GM12892 (cell line): ENCODE data around the gene TTC39A.
"Not testable (repeated sequence)": the region's sequence is repeated elsewhere in the genome, so short reads cannot be mapped to it uniquely, and the experiment has no call there.

Experiments
- DNase-seq: peaks from one replicate; pipeline ENCODE4 v3.0.0; 2011; ENCODE audit not compliant: insufficient read length
- FAIRE-seq: peaks from 2 replicates; lab custom pipeline; 2011; peaks lifted over from hg19 to GRCh38; lab: Jason Lieb, UNC
- POLR2A ChIP-seq: IDR thresholded peaks from 2 replicates; pipeline ENCODE4 v1.6.1; 2011; ENCODE audit warnings: low read depth, low read length, control low read depth
- POLR2AphosphoS5 ChIP-seq: IDR thresholded peaks from 2 replicates; pipeline ENCODE4 v1.6.1; 2011; ENCODE audit warnings: low read depth, low read length, control low read depth
- TAF1 ChIP-seq: IDR thresholded peaks from 2 replicates; pipeline ENCODE4 v1.6.1; 2011; ENCODE audit warnings: low read depth, mild to moderate bottlenecking, control low read depth, low read length, borderline replicate concordance

The TTC39A gene

DNA sequence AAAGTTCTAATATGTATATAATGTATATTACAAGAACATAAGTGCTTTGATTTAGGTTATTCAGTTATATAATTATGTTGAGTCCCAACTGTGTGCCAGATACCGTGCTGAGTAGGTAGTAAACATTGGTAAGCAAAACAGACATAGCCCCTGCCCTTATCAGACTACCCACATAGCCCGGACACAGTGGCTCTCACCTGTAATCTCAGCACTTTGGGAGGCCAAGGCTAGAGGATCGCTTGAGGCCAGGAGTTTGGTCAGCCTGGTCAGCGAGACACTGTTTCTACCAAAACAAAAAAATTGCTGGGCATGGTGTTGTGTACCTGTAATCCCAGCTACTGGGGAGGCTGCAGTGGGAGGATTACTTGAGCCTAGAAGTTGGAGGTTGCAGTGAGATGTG, 63.6 kb downstream of the TTC39A start:
- no peak for TF ChIP-seq POLR2A
- TF ChIP-seq TAF1: no peak
- TF ChIP-seq POLR2AphosphoS5: no peak
- no peak for FAIRE-seq

DNA sequence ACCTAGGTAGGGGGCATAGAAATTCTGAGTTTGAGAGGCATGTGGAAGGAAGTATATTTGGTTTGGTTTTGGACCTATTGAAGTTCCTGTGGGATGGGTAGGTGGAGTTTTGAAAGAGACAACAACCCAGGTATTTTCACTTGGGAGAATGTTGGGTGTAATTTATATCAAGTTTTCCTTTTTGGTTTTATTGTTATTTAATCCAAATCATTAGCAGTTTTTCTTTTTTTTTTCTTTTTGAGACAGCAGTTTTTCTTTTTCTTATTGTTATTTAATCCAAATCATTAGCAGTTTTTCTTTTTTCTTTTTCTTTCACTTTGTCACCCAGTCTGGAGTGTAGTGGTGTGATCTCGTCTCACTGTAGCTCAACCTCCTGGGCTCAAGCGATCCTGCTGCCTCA, 64.2 kb downstream of the TTC39A start:
- TF ChIP-seq TAF1: no peak
- TF ChIP-seq POLR2A: no peak
- no peak for TF ChIP-seq POLR2AphosphoS5
- FAIRE-seq: no peak

More for the DNA sequence above, 63.6 kb downstream of the TTC39A start:
- no peak for DNase-seq

DNA sequence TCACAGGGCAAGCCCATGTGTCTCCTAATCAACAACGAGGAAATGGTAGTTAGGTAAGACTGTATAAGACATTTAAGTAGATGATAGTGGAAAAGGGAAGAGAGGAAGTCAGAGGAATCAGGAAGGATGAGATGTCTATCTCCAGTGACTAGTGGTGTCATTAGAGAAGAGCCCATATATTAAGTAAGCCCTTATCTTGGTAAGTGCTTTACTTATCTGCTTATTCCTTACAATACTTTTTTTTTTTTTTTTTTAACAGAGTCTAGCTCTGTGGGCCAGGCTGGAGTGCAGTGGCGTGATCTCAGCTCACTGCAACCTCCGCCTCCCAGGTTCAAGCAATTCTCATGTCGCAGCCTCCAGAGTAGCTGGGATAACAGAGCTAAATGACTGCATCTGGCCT, 64.7 kb downstream of the TTC39A start:
- no peak for DNase-seq
- TF ChIP-seq TAF1 (no peak), POLR2AphosphoS5 (no peak), POLR2A (no peak)
- FAIRE-seq: no peak

More for the DNA sequence above, 64.2 kb downstream of the TTC39A start:
- DNase-seq: no peak

DNA sequence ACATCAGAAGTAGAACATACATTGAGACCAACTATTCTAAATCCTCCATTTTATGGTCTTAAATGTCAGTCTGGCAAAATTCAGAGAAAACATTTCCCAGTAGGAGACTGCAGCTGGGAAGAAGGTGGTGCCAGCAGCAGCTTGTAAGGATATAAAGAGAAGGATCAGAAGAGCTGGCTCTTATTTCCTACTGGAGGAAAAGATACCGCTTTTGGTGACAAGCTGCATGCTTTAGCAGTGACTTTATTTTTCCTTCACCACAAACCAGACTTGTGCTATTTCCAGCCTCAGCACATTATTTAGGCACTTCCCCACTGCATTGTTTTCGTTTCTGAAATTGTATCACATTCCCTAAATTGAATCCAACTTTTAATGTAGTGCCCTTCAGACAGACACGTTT, 65.9 kb downstream of the TTC39A start:
- DNase-seq (no peak), FAIRE-seq (no peak)
- TF ChIP-seq POLR2A (no peak), POLR2AphosphoS5 (no peak), TAF1 (no peak)

DNA sequence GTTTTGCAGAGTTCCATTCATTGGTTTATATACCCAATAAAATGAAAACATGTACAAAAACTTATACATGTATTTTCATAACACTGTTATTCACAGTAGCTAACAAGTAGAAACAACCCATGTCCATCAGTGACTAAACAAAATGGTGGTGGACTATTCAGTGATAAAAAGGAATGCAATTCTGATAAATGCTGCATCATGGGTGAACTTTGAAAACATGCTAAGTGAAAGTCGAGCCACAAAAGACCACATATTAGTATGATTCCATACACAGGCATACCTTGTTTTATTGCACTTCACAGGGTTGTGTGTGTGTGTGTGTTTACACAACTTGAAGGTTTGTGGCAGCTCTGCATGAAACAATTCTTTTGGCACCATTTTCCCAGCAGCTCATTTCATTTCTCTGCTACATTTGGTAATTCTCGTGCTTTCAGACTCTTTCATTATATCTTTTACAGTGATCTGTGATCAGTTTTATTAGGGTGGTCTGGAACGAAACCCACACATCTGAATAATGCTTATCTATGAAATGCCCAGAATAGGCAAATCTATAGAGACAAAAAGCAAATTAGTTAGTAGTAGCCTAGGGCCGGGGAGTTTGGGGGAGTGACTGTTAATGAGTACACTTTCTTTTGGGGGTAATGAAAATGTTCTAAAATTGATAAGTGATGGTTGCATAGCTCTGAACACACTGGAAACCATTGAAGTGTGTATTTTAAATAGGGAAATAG, 67.0 kb downstream of the TTC39A start:
- FAIRE-seq: no peak
- DNase-seq: no peak
- TF ChIP-seq TAF1 (no peak), POLR2A (no peak), POLR2AphosphoS5 (no peak)

DNA sequence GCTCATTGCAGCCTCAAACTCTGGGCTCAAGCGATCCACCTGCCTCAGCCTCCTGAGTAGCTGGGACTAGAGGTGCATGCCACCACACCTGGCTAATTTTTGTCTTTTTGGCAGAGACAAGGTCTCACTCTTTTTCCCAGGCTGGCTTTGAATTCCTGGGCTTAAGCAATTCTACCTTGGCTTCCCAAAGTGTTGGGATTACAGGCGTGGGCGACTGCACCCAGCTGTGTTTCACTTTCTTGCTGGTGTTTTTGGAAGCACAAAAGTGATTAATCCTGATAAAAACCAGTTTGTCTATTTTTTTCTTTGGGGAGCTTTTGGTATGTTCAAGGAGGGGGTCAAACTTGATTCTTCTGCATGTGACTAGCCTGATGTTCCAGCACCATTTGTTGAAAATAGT, 75.0 kb downstream of the TTC39A start:
- no peak for TF ChIP-seq POLR2A
- no peak for TF ChIP-seq TAF1
- no peak for TF ChIP-seq POLR2AphosphoS5
- DNase-seq: no peak
- no peak for FAIRE-seq

DNA sequence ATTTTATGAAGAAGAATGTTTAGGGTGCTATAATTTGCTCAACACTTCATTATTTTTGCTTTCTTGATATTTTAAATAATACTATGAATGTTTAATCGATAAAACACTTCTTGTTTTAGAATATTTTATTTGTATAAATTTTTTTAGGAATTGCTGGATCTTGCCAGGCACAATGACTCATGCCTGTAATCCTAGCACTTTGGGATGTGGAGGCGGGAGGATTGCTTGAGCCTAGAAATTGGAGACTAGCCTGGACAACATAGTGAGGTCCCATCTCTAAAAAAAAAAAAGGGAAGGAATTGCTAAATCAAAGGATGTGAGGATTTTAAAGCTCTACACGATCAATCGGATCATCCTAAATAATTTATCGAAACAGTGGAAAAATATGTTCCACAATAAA, 76.7 kb downstream of the TTC39A start:
- FAIRE-seq (no peak), DNase-seq (no peak)
- TF ChIP-seq POLR2AphosphoS5 (no peak), TAF1 (no peak), POLR2A (no peak)

DNA sequence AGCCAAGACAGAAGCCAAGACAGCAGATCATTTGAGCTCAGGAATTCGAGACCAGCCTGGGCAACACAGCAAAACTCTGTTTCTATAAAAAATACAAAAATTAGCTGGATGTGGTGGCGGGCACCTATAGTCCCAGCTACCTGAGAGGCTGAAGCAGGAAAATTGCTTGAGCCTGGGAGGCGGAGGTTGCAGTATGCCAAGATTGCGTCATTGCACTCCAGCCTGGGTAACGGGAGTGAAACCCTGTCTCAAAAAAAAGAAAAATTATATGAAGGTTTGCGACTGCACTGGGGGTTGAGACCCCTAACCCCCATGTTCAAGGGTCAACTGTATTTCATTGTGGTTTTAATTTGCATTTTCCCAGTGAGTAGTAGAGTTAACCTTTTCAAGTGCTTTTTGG, 78.0 kb downstream of the TTC39A start:
- FAIRE-seq (no peak), DNase-seq (no peak)
- no peak for TF ChIP-seq POLR2AphosphoS5
- no peak for TF ChIP-seq POLR2A
- no peak for TF ChIP-seq TAF1

DNA sequence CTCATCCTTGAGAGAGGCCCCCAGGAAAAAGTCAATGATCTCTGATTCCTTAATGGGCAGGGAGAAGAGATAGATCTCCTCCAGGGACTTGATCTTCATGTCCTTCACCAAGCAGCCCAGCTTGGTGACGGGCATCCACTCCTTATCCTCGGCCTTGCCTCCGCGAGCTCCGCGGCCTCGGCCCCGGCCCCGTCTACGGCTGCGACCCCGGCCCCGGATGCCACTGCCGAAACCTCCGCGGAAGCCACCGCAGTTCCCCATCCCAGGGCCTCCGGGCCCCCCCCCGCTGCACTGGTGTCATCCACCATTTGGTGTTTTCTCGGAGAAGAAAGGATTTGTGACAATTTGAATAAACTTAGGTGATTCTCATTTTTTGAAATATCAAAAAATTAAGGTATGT, 79.2 kb downstream of the TTC39A start:
- not testable (repeated sequence) for DNase-seq, FAIRE-seq

DNA sequence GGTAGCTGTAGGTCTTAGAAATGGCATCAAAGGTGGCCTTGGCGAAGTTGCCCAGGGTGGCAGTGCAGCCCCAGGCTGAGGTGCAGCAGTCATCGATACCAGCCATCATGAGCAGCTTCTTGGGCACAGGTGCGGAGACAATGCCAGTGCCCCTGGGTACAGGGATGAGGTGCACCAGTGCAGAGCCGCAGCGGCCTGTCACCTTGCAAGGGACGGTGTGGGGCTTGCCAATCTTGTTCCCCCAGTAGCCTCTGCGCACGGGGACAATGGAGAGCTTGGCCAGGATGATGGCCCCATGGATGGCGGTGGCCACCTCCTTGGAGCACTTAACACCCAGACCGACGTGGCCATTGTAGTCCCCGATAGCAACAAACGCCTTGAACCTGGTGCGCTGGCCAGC, 79.6 kb downstream of the TTC39A start:
- not testable (repeated sequence) for DNase-seq, FAIRE-seq

DNA sequence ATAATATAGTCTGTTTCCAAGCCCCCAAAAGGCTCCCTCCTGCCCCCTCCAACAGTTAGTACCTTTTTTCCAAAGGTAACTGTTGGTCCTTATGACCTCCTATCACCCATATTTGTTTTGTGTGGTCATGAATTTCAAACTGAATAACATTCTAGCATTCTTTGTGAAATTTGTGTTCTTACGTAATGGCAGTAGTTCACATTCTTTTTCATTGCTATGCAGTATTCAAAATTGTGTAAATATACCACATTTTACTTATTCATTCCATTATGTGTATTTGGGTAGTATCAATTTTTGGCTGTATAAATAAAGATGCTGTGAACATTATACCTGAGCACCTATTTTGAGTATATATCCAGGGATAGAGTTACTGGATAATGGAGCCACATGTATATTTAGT, 80.9 kb downstream of the TTC39A start:
- DNase-seq: no peak
- no peak for FAIRE-seq
- no peak for TF ChIP-seq POLR2A
- TF ChIP-seq TAF1: no peak
- TF ChIP-seq POLR2AphosphoS5: no peak

DNA sequence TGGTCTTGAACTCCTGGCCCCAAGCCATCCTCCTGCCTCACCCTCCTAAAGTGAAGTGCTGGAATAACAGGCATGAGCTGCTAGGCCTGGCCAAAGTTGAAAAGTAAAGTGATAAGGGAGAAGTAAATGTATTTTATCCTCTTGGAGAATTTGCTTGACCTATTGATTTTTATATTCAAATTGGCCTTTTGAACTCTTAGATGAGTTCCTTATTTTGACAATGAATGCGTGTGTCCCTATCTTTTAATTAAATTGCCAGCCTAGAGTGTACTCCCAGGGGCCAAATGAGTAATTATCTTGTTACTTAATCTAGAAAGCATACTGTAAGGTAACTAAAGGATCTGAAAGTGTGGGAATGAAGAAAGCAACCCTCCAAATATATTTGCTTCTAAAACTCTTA, 82.9 kb downstream of the TTC39A start:
- no peak for DNase-seq
- TF ChIP-seq POLR2A: no peak
- peak; percentile 36 for FAIRE-seq

DNA sequence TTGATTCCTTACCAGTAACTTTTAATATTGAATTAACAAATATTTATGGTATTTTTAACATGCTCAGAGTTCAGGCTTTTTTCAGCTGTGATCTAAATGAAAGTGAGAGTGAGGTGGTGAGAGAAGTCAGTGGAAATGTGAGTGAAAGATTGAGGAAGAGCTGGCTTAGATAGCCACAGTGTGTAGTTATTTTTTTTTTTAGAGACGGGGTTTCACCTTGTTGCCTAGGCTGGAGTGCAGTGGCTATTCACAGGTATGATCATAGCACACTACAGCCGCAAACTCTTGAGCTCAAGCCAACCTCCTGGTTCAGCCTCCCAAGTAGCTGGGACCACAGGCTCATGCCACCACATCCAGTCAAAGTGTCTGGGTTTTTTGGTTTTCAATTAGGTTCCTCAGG, 83.3 kb downstream of the TTC39A start:
- FAIRE-seq (peak; percentile 63), DNase-seq (no peak)
- TF ChIP-seq TAF1 (no peak), POLR2AphosphoS5 (no peak), POLR2A (no peak)
